OCI-LY7 (cell line): ENCODE measurements around the gene YBX2.

ENCODE experiments used
- EZH2phosphoT487 ChIP-seq: fragments of 200-600 bp; sonication (generic); IDR thresholded peaks from 2 replicates; pipeline ENCODE4 v1.6.1; 2018; ENCODE audit warnings: low read depth, borderline replicate concordance, mild to moderate bottlenecking, mixed run types, antibody characterized with exemption, low read length, moderate library complexity, mixed read lengths
- TF ChIP-seq, protein P1 (sequence below): fragments of 200-600 bp; sonication (generic); conservative IDR thresholded peaks from 2 replicates; pipeline ENCODE4 v1.5.1; 2014; ENCODE audit warnings: mild to moderate bottlenecking, antibody characterized with exemption, low read length, moderate library complexity, mixed read lengths

DNA sequence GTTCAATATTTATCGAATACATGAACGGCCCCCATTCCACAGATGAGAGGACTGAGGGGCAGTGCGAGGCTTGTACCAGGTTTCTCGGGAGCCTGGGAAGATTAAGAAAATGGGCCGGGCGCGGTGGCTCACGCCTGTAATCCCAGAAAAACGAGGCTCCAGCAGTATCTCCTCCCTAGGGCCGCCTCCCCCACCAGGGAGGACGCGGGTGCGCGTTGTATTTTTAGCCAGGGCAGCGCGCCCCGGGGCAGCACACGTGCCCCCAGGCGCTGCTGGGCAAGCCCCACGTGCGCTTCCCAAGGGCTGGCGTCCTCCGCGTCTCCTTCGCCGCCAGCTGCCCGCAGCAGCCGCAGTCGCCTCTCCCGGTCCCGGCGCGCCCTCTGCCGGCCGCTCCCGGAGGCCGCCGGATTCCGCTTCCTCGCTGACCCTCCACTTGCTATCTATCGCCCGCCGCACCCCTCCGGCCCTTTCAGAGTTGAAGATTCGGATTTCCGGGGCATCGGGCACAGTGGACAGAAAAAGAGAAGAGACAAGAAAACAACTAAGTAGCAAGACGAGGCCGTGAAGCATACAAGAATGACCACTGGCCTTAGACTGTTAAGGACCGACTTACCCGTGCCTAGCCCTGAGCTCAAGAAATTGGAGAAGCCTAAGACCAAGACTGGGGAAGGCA lies 1.9 kb upstream of the YBX2 start:
- TF ChIP-seq, protein P1, sequence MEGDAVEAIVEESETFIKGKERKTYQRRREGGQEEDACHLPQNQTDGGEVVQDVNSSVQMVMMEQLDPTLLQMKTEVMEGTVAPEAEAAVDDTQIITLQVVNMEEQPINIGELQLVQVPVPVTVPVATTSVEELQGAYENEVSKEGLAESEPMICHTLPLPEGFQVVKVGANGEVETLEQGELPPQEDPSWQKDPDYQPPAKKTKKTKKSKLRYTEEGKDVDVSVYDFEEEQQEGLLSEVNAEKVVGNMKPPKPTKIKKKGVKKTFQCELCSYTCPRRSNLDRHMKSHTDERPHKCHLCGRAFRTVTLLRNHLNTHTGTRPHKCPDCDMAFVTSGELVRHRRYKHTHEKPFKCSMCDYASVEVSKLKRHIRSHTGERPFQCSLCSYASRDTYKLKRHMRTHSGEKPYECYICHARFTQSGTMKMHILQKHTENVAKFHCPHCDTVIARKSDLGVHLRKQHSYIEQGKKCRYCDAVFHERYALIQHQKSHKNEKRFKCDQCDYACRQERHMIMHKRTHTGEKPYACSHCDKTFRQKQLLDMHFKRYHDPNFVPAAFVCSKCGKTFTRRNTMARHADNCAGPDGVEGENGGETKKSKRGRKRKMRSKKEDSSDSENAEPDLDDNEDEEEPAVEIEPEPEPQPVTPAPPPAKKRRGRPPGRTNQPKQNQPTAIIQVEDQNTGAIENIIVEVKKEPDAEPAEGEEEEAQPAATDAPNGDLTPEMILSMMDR: peak; percentile 96
- no peak for TF ChIP-seq EZH2phosphoT487
